ENCODE measurements around the gene WDR47. TPM values are rescaled to one million over a fixed set of nuclear protein-coding genes. Genes with fewer than 3 reads are reported as not detected.

WDR47 gene
- total RNA-seq, 2 donors from 2014 or later, result 6.4 to 25.7 TPM

DNA sequence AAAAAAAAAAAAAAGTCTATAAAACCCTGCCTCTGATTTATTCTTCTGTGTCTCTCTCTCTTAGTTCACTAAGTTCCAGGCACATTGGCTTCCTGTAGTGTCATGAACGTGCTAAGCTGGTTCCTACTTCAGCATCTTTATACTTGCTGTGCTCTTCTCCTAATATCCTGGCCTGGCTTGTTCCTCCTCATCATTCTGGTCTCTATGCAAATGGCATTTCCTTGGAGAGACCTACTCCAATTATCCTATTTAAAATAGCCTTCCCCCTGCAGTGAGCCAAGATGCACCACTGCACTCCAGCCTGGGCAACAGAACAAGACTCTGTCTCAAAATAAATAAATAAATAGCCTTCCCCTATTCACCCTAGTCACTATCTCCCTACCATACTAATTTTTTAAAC, 69.0 kb downstream of the WDR47 start:
- H3K27ac ChIP-seq, result no peak overlapping the region
- H3K4me3 ChIP-seq, result no peak overlapping the region
- H3K4me1 ChIP-seq (replicated peaks), result no peaks in the 10 kb centered on the region
- H3K9me3 ChIP-seq, result no peaks in the 10 kb centered on the region
- TF ChIP-seq, protein P1, sequence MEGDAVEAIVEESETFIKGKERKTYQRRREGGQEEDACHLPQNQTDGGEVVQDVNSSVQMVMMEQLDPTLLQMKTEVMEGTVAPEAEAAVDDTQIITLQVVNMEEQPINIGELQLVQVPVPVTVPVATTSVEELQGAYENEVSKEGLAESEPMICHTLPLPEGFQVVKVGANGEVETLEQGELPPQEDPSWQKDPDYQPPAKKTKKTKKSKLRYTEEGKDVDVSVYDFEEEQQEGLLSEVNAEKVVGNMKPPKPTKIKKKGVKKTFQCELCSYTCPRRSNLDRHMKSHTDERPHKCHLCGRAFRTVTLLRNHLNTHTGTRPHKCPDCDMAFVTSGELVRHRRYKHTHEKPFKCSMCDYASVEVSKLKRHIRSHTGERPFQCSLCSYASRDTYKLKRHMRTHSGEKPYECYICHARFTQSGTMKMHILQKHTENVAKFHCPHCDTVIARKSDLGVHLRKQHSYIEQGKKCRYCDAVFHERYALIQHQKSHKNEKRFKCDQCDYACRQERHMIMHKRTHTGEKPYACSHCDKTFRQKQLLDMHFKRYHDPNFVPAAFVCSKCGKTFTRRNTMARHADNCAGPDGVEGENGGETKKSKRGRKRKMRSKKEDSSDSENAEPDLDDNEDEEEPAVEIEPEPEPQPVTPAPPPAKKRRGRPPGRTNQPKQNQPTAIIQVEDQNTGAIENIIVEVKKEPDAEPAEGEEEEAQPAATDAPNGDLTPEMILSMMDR (IDR thresholded peaks at IDR 0.05), result no peak
- TF ChIP-seq POLR2A (IDR thresholded peaks at IDR 0.05) (no peak), POLR2AphosphoS5 (IDR thresholded peaks at IDR 0.05) (no peak)
- no peaks in the 10 kb centered on the region for H3K27me3 ChIP-seq (replicated peaks; ENCODE audit: insufficient read depth)
- intact Hi-C loops (cut with DNase I), result no loop called here
- 92% methylated on average over 1 of the region's 1 CpG for WGBS
- no peaks in the 10 kb centered on the region for H3K36me3 ChIP-seq
- no peak for DNase-seq (ENCODE audit: low spot score)

GRCh38 chr1:108969346-108969745, 72.6 kb downstream of the WDR47 start:
- TF ChIP-seq POLR2AphosphoS5 (IDR thresholded peaks at IDR 0.05), result no peak
- no peak for TF ChIP-seq POLR2A (IDR thresholded peaks at IDR 0.05)
- TF ChIP-seq, protein P1 (IDR thresholded peaks at IDR 0.05), result no peak
- no peaks in the 10 kb centered on the region for H3K4me1 ChIP-seq (replicated peaks)
- no peaks in the 10 kb centered on the region for H3K36me3 ChIP-seq
- H3K4me3 ChIP-seq, result no peak overlapping the region
- no peaks in the 10 kb centered on the region for H3K27me3 ChIP-seq (replicated peaks; ENCODE audit: insufficient read depth)
- no peaks in the 10 kb centered on the region for H3K9me3 ChIP-seq
- H3K27ac ChIP-seq, result no peak overlapping the region
- intact Hi-C loops (cut with DNase I), result loop anchor here (10.0 kb wide), 2 partner anchors 75 to 145 kb away; partner anchors contain the start of genes ELAPOR1 and WDR47
- DNase-seq (ENCODE audit: low spot score), result no peak

- H3K27ac ChIP-seq, result peak within 1 kb of the TSS; percentile 94 to 95
- H3K4me1 ChIP-seq (replicated peaks), result no peaks in the 10 kb centered on the region
- DNase-seq (ENCODE audit: low spot score), result peak; percentile 92
- TF ChIP-seq, protein P1 (IDR thresholded peaks at IDR 0.05), result peak in 1 of 4 experiments; percentile 4
- TF ChIP-seq POLR2AphosphoS5 (IDR thresholded peaks at IDR 0.05) (peak; percentile 91), POLR2A (IDR thresholded peaks at IDR 0.05) (peak; percentile 88)
- under 1% methylated on average over 68 of the region's 72 CpGs for WGBS
- no peaks in the 10 kb centered on the region for H3K27me3 ChIP-seq (replicated peaks; ENCODE audit: insufficient read depth)
- intact Hi-C loops (cut with DNase I), result loop anchor here (5.0 to 10.0 kb wide), 3 partner anchors 82 to 249 kb away; partner anchors contain the start of genes ELAPOR1, SARS1 and WDR47
- no peaks in the 10 kb centered on the region for H3K9me3 ChIP-seq
- peak within 1 kb of the TSS; percentile 68 to 73 for H3K4me3 ChIP-seq
- no peaks in the 10 kb centered on the region for H3K36me3 ChIP-seq
These were observed 78.7 kb downstream of the WDR47 start, which contains the start of gene CLCC1 for GRCh38 chr1:108963052-108963686. TSS of gene CLCC1 (minus strand) at chr1:108963484. CDS start at chr1:108950437, 13,047 bp downstream.

GRCh38 chr1:108962681-108963051, 79.2 kb downstream of the WDR47 start:
- WGBS, result 18% methylated on average over 12 of the region's 12 CpGs
- H3K36me3 ChIP-seq, result no peaks in the 10 kb centered on the region
- intact Hi-C loops (cut with DNase I), result loop anchor here (5.0 to 10.0 kb wide), 3 partner anchors 82 to 250 kb away; partner anchors contain the start of genes ELAPOR1, SARS1 and WDR47
- no peak for TF ChIP-seq POLR2A (IDR thresholded peaks at IDR 0.05)
- TF ChIP-seq POLR2AphosphoS5 (IDR thresholded peaks at IDR 0.05), result no peak
- TF ChIP-seq, protein P1 (IDR thresholded peaks at IDR 0.05), result no peak
- peak overlapping the region; percentile 68 to 73 for H3K4me3 ChIP-seq
- H3K27me3 ChIP-seq (replicated peaks; ENCODE audit: insufficient read depth), result no peaks in the 10 kb centered on the region
- H3K27ac ChIP-seq, result peak overlapping the region; percentile 94 to 95
- no peaks in the 10 kb centered on the region for H3K9me3 ChIP-seq
- DNase-seq (ENCODE audit: low spot score), result peak; percentile 26
- no peaks in the 10 kb centered on the region for H3K4me1 ChIP-seq (replicated peaks)

Data from prostate gland (tissue), 2 donors.